Spinal cord (tissue), 10 donors: ENCODE data around the gene CSMD2. TPM values are rescaled to one million over a fixed set of nuclear protein-coding genes. Genes with fewer than 3 reads are reported as not detected.
A peak's percentile ranks its signal among the peaks of the same experiment; 100 is the strongest.

Source experiments
- DNase-seq, 6 donors: peaks; one replicate each; pipeline versions ENCODE4 v3.0.0 to v3.0.0-alpha.2; 2013 to 2015; ENCODE audit warnings: low spot score in 6 of 6, low read depth in 4 of 6
- H3K27ac ChIP-seq: one replicate; pipeline ENCODE4 v1.5.1; 2013; ENCODE audit warnings: low read depth, low read length, control low read depth
- H3K27me3 ChIP-seq: one replicate; pipeline ENCODE4 v1.6.1; 2013; ENCODE audit warnings: low read length; ENCODE audit not compliant: control insufficient read depth, insufficient read depth
- H3K36me3 ChIP-seq: one replicate; pipeline ENCODE4 v1.6.1; 2013; ENCODE audit warnings: low read length; ENCODE audit not compliant: control insufficient read depth, insufficient read depth
- H3K4me1 ChIP-seq: one replicate; pipeline ENCODE4 v1.6.1; 2013; ENCODE audit warnings: low read length; ENCODE audit not compliant: control insufficient read depth, insufficient read depth
- H3K4me3 ChIP-seq: one replicate; pipeline ENCODE4 v1.5.1; 2013; ENCODE audit warnings: low read depth, low read length, control low read depth
- H3K9me3 ChIP-seq: one replicate; pipeline ENCODE4 v1.6.1; 2013; ENCODE audit warnings: low read length; ENCODE audit not compliant: control insufficient read depth, insufficient read depth
- WGBS: methylation state at CpG from one replicate; pipeline ENCODE4 v1.1.5; 2013; ENCODE audit warnings: missing lambda C conversion rate; ENCODE audit not compliant: insufficient coverage; 5-methylcytosine and 5-hydroxymethylcytosine counted together
- polyA plus RNA-seq, 2 donors: library from polyadenylated mRNA; unstranded; fragments of 120-200 nt; gene quantifications; one replicate each; pipeline ENCODE4 v1.2.1, GENCODE V29; 2013; ENCODE audit not compliant: insufficient read length in 2 of 2
- total RNA-seq, 2 donors: library from RNA; depleted of rRNA in 1 of 2; stranded (reverse); fragments of 120-200 nt in 1 of 2; fragments of >200 nt in 1 of 2; gene quantifications; one replicate each; pipeline versions ENCODE4 v1.2.3 to v1.2.4, GENCODE V29; 2013 to 2014
- donor health status: healthy.

CSMD2 gene
- total and polyA plus RNA-seq, 4 donors: 16.0 to 26.4 (median 22.2) TPM

DNA sequence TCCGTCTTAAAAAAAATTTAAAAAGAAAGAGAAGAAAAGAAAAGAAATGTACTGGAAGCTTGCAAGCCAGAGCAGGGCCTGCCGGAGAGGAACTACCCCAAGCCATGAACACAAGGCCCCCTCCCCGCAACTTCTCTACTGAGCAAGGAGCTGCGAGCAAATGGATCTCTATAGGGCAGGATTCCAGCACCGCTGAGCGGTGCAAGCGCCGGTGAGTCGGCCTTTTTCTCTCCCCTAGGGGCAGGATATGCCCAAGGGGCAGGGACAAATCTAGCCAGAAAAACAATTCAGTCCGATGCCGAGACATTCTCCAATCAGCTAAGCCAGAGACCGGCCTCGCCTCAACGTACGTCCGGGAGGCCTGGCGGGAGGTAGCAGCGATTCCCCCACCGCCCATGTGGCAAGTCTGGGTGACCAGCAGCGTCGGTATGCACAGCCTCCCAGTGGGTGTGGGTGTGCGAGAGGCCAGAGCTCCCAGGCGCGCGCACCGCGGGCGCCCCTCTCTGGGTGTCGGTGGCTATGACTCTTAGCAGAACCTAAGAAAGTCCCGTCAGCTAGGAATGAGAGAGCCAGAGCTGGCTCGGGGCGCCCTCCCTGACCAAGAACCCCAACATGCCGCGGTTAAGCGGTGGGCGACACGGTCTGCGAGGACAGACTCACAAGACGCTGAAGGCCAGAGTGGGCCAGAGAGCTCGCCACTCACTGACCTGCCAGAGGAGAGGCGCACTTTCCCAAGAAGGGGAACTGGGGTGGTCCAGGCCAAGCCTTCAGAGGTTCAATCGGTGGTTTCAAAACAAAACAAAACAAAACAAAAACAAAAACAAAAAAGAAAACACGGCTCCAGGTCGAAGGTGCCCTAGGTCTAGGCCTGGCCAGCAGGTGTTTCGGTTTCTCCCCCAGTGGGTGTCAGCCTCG, 1.9 kb downstream of the CSMD2 start:
- under 1% methylated on average over 45 of the region's 46 CpGs for WGBS
- Histone ChIP-seq H3K9me3 (no peaks in the 10 kb centered on the region), H3K4me1 (peaks cover 51% of the 10 kb centered on the region), H3K36me3 (no peaks in the 10 kb centered on the region), H3K4me3 (peak overlapping the region; percentile 68), H3K27me3 (peaks cover 10% of the 10 kb centered on the region), H3K27ac (peak overlapping the region; percentile 41)
- DNase-seq: peak in 4 of 6 donors; percentile 77 to 96 (median 88)

- 85% methylated on average over 2 of the region's 3 CpGs for WGBS
- H3K27ac ChIP-seq: no peak overlapping the region
- H3K4me1 ChIP-seq: no peaks in the 10 kb centered on the region
- H3K9me3 ChIP-seq: no peaks in the 10 kb centered on the region
- no peak for DNase-seq
- no peaks in the 10 kb centered on the region for H3K27me3 ChIP-seq
- no peak overlapping the region for H3K4me3 ChIP-seq
- H3K36me3 ChIP-seq: peaks cover 4% of the 10 kb centered on the region
Observed at GRCh38 chr1:34156739-34157138, 8.3 kb downstream of the CSMD2 start.

DNA sequence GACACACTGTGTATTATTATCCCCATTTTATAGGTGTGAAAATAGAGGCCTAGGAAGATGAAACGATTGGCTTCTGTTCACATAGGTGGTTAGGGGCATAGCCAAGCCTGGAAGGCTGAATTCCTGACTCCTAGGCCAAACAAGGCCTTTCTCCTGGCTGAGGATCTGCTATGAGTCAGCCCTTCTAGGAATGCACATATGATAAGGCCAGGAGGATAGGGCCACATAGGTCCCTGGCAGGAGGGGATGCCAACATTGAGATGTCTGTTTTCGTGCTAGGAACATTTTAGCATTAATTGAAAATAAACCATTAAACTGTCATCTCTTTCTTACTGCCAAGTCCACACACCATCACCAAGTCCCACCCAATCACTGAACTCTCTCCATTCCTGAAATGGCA, 9.2 kb downstream of the CSMD2 start:
- no peak for DNase-seq
- 100% methylated on average over 1 of the region's 2 CpGs for WGBS
- Histone ChIP-seq H3K36me3 (peaks cover 4% of the 10 kb centered on the region), H3K4me3 (no peak overlapping the region), H3K9me3 (no peaks in the 10 kb centered on the region), H3K4me1 (no peaks in the 10 kb centered on the region), H3K27ac (no peak overlapping the region), H3K27me3 (no peaks in the 10 kb centered on the region)

DNA sequence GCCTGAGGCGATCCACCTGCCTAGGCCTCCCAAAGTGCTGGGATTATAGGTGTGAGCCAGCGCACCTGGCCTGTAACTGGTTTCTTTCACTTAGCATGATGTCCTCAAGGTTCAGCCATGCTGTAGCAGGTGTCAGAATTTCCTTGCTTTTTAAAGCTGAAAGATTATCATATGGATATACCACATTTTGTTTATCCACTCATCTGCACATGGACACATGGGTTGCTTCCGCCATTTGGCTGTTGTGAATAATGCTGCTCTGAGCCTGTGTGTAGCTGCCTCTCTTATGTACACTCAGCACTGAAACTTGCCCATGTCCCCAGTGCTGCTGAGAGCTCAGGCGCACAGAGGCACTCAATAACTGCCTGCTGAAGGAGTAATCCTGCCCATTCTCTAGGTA, 11.8 kb downstream of the CSMD2 start:
- Histone ChIP-seq H3K4me3 (no peak overlapping the region), H3K27ac (no peak overlapping the region), H3K27me3 (no peaks in the 10 kb centered on the region), H3K9me3 (no peaks in the 10 kb centered on the region), H3K4me1 (peaks cover 8% of the 10 kb centered on the region), H3K36me3 (peaks cover 4% of the 10 kb centered on the region)
- DNase-seq: peak in 1 of 6 donors; percentile 71
- WGBS: 94% methylated on average over 3 of the region's 4 CpGs

DNA sequence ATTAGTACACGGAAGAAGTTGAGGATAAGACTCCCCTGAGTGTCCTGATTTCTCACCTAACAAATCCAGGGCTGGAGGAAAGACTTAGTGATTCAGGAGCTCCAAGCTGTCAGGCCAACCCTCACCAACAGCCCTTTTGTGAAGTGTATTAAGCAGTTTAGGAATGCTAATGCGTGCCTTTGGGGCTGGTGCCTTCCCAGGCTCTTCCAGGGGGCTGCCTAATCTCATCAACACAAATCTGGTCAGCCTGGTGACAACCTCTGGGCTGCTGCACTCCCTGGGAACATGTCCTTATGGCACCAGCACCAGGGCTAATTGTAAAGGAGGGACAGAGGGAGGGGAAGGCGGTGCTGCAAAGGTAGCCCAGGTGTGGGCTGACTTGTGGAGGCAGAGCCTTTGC, 15.5 kb downstream of the CSMD2 start:
- WGBS: 80% methylated on average over 1 of the region's 3 CpGs

GRCh38 chr1:34147301-34147700, 17.7 kb downstream of the CSMD2 start:
- H3K36me3 ChIP-seq: peaks cover 2% of the 10 kb centered on the region
- H3K27me3 ChIP-seq: no peaks in the 10 kb centered on the region
- no peak for DNase-seq
- WGBS: 41% methylated on average over 4 of the region's 4 CpGs
- H3K9me3 ChIP-seq: no peaks in the 10 kb centered on the region
- H3K4me1 ChIP-seq: peaks cover 23% of the 10 kb centered on the region
- no peak overlapping the region for H3K4me3 ChIP-seq
- H3K27ac ChIP-seq: no peak overlapping the region

More for the DNA sequence above, 15.5 kb downstream of the CSMD2 start:
- DNase-seq: peak in 1 of 6 donors; percentile 45
- Histone ChIP-seq H3K9me3 (no peaks in the 10 kb centered on the region), H3K27me3 (no peaks in the 10 kb centered on the region), H3K36me3 (peaks cover 4% of the 10 kb centered on the region), H3K27ac (no peak overlapping the region), H3K4me1 (peaks cover 23% of the 10 kb centered on the region), H3K4me3 (no peak overlapping the region)

DNA sequence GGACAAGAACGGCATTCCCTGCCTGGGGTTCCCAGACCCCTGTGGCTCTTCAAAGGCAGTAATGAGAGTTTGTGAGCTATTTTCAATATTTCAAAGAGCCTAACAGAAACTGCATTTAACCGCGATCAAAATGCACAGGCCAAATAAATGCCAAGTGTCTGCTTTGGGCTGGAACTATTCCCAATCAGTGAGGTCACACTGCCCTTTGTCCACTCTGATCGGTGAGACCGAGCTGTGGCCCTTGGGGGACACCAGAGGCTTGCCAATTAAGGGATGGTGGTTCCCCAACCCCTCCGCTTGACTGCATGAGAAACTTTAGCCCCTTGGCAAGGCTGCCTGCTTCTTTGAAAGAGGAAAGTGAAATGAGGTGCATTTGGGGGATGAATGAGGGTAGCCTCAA, 20.3 kb downstream of the CSMD2 start:
- 35% methylated on average over 3 of the region's 6 CpGs for WGBS
- Histone ChIP-seq H3K4me1 (peaks cover 23% of the 10 kb centered on the region), H3K4me3 (no peak overlapping the region), H3K27ac (no peak overlapping the region), H3K9me3 (no peaks in the 10 kb centered on the region), H3K27me3 (no peaks in the 10 kb centered on the region), H3K36me3 (no peaks in the 10 kb centered on the region)
- peak in 2 of 6 donors; percentile 42 to 66 for DNase-seq

DNA sequence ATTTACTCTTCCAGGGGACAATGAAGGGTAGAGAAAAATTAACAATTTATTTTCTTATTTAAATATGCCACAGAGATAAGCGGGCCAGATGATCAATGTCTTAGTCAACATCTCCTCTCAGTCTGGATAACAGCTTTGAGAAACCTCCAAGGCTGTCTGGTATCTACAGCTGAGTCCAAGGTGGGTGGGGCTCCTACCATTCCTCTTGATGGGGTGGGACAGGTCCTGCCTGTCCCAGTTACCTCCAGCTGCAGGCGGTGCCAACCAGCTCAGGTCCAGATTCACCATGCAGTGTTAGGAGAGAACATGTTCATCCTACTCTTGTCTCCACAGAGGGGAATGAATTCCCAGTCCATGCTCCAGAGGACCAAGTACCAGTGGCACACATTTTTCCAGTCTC, 21.1 kb downstream of the CSMD2 start:
- WGBS: 100% methylated on average over 1 of the region's 2 CpGs
- Histone ChIP-seq H3K36me3 (no peaks in the 10 kb centered on the region), H3K4me3 (no peak overlapping the region), H3K4me1 (peaks cover 15% of the 10 kb centered on the region), H3K27ac (no peak overlapping the region), H3K27me3 (no peaks in the 10 kb centered on the region), H3K9me3 (no peaks in the 10 kb centered on the region)
- no peak for DNase-seq

GRCh38 chr1:34140011-34140676, 24.9 kb downstream of the CSMD2 start:
- H3K27ac ChIP-seq: no peak overlapping the region
- no peak overlapping the region for H3K4me3 ChIP-seq
- peaks cover 6% of the 10 kb centered on the region for H3K4me1 ChIP-seq
- WGBS: 79% methylated on average over 4 of the region's 7 CpGs
- DNase-seq: peak in 1 of 6 donors; percentile 15
- no peaks in the 10 kb centered on the region for H3K27me3 ChIP-seq
- no peaks in the 10 kb centered on the region for H3K9me3 ChIP-seq
- no peaks in the 10 kb centered on the region for H3K36me3 ChIP-seq
